ENCODE results near the gene METTL4.
A peak's percentile ranks its signal among the peaks of the same experiment; 100 is the strongest.

METTL4 gene

DNA sequence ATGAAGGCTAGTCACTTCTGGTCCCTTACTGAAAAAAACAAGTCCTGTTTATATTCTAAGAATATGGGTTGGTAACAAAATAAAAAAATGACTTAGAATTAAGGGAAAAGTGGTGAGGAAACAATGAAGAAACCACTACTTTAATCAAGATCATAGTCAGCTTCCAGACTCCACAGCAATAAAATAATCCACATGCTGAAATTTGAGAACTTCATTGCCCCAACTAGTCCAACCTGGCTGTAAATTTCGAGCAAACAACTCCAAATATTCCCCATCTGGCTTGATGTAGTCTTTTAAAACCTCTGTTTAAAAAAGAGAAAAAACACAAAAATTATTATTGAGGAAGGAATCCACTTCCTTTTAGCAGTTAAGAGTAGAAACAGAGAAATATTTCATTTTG, 32.5 kb downstream of the METTL4 start (continued):
- TF ChIP-seq, protein P1, sequence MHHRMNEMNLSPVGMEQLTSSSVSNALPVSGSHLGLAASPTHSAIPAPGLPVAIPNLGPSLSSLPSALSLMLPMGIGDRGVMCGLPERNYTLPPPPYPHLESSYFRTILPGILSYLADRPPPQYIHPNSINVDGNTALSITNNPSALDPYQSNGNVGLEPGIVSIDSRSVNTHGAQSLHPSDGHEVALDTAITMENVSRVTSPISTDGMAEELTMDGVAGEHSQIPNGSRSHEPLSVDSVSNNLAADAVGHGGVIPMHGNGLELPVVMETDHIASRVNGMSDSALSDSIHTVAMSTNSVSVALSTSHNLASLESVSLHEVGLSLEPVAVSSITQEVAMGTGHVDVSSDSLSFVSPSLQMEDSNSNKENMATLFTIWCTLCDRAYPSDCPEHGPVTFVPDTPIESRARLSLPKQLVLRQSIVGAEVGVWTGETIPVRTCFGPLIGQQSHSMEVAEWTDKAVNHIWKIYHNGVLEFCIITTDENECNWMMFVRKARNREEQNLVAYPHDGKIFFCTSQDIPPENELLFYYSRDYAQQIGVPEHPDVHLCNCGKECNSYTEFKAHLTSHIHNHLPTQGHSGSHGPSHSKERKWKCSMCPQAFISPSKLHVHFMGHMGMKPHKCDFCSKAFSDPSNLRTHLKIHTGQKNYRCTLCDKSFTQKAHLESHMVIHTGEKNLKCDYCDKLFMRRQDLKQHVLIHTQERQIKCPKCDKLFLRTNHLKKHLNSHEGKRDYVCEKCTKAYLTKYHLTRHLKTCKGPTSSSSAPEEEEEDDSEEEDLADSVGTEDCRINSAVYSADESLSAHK (tag by site-specific recombination; IDR thresholded peaks at IDR 0.05), result peak; percentile 42; the same call in 1 of the 2 replicates
- TF ChIP-seq, protein P2, sequence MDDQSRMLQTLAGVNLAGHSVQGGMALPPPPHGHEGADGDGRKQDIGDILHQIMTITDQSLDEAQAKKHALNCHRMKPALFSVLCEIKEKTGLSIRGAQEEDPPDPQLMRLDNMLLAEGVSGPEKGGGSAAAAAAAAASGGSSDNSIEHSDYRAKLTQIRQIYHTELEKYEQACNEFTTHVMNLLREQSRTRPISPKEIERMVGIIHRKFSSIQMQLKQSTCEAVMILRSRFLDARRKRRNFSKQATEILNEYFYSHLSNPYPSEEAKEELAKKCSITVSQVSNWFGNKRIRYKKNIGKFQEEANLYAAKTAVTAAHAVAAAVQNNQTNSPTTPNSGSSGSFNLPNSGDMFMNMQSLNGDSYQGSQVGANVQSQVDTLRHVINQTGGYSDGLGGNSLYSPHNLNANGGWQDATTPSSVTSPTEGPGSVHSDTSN (CRISPR knock-in tag; IDR thresholded peaks at IDR 0.05), result no peak
- TF ChIP-seq, protein P3, sequence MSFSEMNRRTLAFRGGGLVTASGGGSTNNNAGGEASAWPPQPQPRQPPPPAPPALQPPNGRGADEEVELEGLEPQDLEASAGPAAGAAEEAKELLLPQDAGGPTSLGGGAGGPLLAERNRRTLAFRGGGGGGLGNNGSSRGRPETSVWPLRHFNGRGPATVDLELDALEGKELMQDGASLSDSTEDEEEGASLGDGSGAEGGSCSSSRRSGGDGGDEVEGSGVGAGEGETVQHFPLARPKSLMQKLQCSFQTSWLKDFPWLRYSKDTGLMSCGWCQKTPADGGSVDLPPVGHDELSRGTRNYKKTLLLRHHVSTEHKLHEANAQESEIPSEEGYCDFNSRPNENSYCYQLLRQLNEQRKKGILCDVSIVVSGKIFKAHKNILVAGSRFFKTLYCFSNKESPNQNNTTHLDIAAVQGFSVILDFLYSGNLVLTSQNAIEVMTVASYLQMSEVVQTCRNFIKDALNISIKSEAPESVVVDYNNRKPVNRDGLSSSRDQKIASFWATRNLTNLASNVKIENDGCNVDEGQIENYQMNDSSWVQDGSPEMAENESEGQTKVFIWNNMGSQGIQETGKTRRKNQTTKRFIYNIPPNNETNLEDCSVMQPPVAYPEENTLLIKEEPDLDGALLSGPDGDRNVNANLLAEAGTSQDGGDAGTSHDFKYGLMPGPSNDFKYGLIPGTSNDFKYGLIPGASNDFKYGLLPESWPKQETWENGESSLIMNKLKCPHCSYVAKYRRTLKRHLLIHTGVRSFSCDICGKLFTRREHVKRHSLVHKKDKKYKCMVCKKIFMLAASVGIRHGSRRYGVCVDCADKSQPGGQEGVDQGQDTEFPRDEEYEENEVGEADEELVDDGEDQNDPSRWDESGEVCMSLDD (tag by site-specific recombination; IDR thresholded peaks at IDR 0.05), result no peak
- TF ChIP-seq ZNF175 (tag by site-specific recombination; IDR thresholded peaks at IDR 0.05) (no peak), ZNF544 (tag by site-specific recombination; IDR thresholded peaks at IDR 0.05) (no peak), ZNF132 (tag by site-specific recombination; IDR thresholded peaks at IDR 0.05; ENCODE audit: borderline replicate concordance) (no peak), ZNF624 (tag by site-specific recombination; IDR thresholded peaks at IDR 0.05) (no peak)
- TF ChIP-seq, protein P4, sequence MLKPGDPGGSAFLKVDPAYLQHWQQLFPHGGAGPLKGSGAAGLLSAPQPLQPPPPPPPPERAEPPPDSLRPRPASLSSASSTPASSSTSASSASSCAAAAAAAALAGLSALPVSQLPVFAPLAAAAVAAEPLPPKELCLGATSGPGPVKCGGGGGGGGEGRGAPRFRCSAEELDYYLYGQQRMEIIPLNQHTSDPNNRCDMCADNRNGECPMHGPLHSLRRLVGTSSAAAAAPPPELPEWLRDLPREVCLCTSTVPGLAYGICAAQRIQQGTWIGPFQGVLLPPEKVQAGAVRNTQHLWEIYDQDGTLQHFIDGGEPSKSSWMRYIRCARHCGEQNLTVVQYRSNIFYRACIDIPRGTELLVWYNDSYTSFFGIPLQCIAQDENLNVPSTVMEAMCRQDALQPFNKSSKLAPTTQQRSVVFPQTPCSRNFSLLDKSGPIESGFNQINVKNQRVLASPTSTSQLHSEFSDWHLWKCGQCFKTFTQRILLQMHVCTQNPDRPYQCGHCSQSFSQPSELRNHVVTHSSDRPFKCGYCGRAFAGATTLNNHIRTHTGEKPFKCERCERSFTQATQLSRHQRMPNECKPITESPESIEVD (tag by site-specific recombination; IDR thresholded peaks at IDR 0.05), result peak; percentile 83

DNA sequence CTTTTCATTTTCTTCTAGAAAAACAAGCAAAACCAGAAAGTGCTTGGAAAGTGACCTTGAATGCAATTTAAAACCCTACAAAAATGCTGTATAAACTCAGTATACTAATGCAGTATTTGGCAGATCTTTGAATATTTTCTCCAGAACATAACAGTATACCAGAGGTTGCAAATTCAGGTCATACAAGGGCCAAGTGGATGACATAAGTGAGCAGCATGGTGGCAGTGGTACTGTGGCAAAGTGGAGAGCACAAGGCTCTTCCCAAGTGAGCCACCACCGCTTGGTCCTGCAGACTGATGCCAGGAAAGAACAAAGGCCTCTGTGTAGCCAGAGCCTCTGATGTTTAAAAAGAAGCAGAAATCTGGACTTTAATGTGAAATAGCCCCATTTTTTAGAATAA, 33.1 kb downstream of the METTL4 start:
- no peak overlapping the region for H3K27ac ChIP-seq (ENCODE audit: extremely low read depth, low read depth, low read length)
- H3K9me3 ChIP-seq (ENCODE audit: control insufficient read depth, insufficient read depth, low read depth, low read length), result no peaks in the 10 kb centered on the region
- TF ChIP-seq ZNF785 (tag by site-specific recombination; IDR thresholded peaks at IDR 0.05) (no peak), ZNF555 (tag by site-specific recombination; conservative IDR thresholded peaks at IDR 0.05) (no peak), ZNF837 (tag by site-specific recombination; IDR thresholded peaks at IDR 0.05) (no peak), ZNF174 (tag by site-specific recombination; IDR thresholded peaks at IDR 0.05) (no peak), GLI2 (tag by site-specific recombination; IDR thresholded peaks at IDR 0.05; ENCODE audit: borderline replicate concordance, low read depth) (no peak), MYNN (tag by site-specific recombination; IDR thresholded peaks at IDR 0.05; ENCODE audit: borderline replicate concordance) (no peak), ZNF623 (tag by site-specific recombination; IDR thresholded peaks at IDR 0.05) (no peak), ZNF501 (tag by site-specific recombination; IDR thresholded peaks at IDR 0.05) (no peak), ZNF423 (tag by site-specific recombination; IDR thresholded peaks at IDR 0.05) (no peak), ZNF114 (tag by site-specific recombination; IDR thresholded peaks at IDR 0.05) (no peak), KLF9 (tag by site-specific recombination; IDR thresholded peaks at IDR 0.05; ENCODE audit: low read depth) (no peak), ZNF776 (tag by site-specific recombination; IDR thresholded peaks at IDR 0.05; ENCODE audit: borderline replicate concordance) (no peak)
- no peak overlapping the region for H3K4me3 ChIP-seq (ENCODE audit: low read depth, low read length)
- CTCF ChIA-PET, result interaction anchor here (0.7 to 3.6 kb wide), 2 partner anchors 9 to 434 kb away, joined by 3 to 19 read pairs; no protein-coding TSS in a partner anchor
- H3K4me1 ChIP-seq (ENCODE audit: control insufficient read depth, insufficient read depth, low read length), result peaks cover 24% of the 10 kb centered on the region
- no peaks in the 10 kb centered on the region; a peak in 1 of 3 replicates for H3K36me3 ChIP-seq (ENCODE audit: control insufficient read depth in 2 of 2, insufficient read depth in 1 of 2, low read length in 2 of 2)
- POLR2A ChIA-PET, result no interaction called here

All from HEK293 (cell line).